Measurements from ENCODE around the gene KIAA0753.
"Not testable (repeated sequence)": the region's sequence is repeated elsewhere in the genome, so short reads cannot be mapped to it uniquely, and the experiment has no call there.

DNA sequence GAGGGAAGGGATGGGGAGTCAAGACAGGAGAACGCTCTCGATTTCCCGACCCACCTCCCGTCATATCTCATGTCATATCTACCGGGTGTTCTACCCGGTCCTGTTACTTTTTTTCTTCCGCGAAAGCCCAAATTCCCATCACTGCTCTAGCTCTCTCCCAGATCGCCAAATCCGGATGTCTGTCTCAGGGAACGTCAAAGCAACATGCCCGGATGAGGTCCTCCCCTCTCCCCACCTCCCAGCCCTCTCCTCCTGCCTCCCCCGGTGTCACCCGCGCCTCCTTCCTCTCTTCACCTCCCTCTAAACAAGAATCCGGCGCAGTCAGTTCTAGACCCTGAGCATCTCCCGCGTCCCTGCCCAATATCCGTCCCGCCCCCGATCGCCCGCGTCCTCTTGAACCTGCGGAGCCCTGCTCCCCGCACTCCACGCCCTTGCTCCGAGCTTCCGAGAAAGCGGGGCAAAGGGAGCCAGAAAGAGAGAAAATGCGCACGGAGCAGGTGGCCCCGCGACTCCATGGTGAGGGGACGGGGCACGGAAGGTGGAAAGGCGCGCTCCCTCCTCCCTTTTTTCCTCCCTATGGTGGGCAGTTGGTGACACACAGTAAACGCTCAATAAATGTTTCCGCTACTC lies 15.3 kb upstream of the KIAA0753 start:
- not testable (repeated sequence) for TF ChIP-seq POLR2A (IDR thresholded peaks at IDR 0.05)
- TF ChIP-seq, protein P1, sequence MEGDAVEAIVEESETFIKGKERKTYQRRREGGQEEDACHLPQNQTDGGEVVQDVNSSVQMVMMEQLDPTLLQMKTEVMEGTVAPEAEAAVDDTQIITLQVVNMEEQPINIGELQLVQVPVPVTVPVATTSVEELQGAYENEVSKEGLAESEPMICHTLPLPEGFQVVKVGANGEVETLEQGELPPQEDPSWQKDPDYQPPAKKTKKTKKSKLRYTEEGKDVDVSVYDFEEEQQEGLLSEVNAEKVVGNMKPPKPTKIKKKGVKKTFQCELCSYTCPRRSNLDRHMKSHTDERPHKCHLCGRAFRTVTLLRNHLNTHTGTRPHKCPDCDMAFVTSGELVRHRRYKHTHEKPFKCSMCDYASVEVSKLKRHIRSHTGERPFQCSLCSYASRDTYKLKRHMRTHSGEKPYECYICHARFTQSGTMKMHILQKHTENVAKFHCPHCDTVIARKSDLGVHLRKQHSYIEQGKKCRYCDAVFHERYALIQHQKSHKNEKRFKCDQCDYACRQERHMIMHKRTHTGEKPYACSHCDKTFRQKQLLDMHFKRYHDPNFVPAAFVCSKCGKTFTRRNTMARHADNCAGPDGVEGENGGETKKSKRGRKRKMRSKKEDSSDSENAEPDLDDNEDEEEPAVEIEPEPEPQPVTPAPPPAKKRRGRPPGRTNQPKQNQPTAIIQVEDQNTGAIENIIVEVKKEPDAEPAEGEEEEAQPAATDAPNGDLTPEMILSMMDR (IDR thresholded peaks at IDR 0.05): not testable (repeated sequence)

Measured in lower leg skin (tissue), 3 donors.